Right lobe of liver (tissue), 6 donors: ENCODE results near the gene CLK2. TPM values are rescaled to one million over a fixed set of nuclear protein-coding genes. Genes with fewer than 3 reads are reported as not detected.
A peak's percentile ranks its signal among the peaks of the same experiment; 100 is the strongest.
"Not testable (repeated sequence)": the region's sequence is repeated elsewhere in the genome, so short reads cannot be mapped to it uniquely, and the experiment has no call there.

Experiments
- ATAC-seq, 4 donors: fragments of 200-7000 bp; cut with Tn5 transposase; one replicate each; pipeline ENCODE4 v1.9.1; 2020; ENCODE audit warnings: mild to moderate bottlenecking in 4 of 4, moderate library complexity in 4 of 4
- DNase-seq, 3 donors: peaks; one replicate each; pipeline ENCODE4 v3.0.0-alpha.2; 2020
- H3K27ac ChIP-seq, 3 donors: fragments of 200-600 bp; one replicate each; pipeline ENCODE4 v1.8.0; 2022
- H3K27me3 ChIP-seq, 2 donors: fragments of 200-600 bp; one replicate each; pipeline ENCODE4 v1.8.0; 2022
- H3K36me3 ChIP-seq, 4 donors: fragments of 200-600 bp; sonication (generic) in 1 of 4; one replicate each; pipeline versions ENCODE4 v1.5.1 to v1.8.0; 2017 to 2022; ENCODE audit warnings: control low read depth in 1 of 4
- H3K4me1 ChIP-seq, 4 donors: fragments of 200-600 bp; sonication (generic) in 1 of 4; one replicate each; pipeline versions ENCODE4 v1.5.1 to v1.8.0; 2017 to 2022; ENCODE audit warnings: control low read depth in 1 of 4
- H3K4me3 ChIP-seq, 3 donors: fragments of 200-600 bp; one replicate each; pipeline ENCODE4 v1.8.0; 2022
- H3K9me3 ChIP-seq, 4 donors: fragments of 200-600 bp; sonication (generic) in 1 of 4; one replicate each; pipeline versions ENCODE4 v1.5.1 to v1.8.0; 2017 to 2022; ENCODE audit warnings: control low read depth in 1 of 4
- CTCF ChIP-seq, 4 donors: fragments of 200-600 bp in 3 of 4; fragments of 450-650 bp in 1 of 4; IDR thresholded peaks; one replicate each; pipeline versions ENCODE4 v1.5.1 to v1.8.0; 2016 to 2022; ENCODE audit warnings: antibody characterized with exemption in 4 of 4, mild to moderate bottlenecking in 2 of 4
- POLR2A ChIP-seq: fragments of 450-650 bp; IDR thresholded peaks from one replicate; pipeline ENCODE4 v1.6.1; 2017; ENCODE audit warnings: antibody characterized with exemption, mild to moderate bottlenecking
- WGBS: methylation state at CpG from one replicate; pipeline ENCODE4 v1.1.6; 2018; ENCODE audit warnings: low coverage, low lambda C conversion rate; ENCODE audit not compliant: insufficient coverage; ENCODE audit errors: missing lambda C conversion rate; 5-methylcytosine and 5-hydroxymethylcytosine counted together
- intact Hi-C, 2 donors: fragments of 100-400 bp; cut with DNase I; formaldehyde crosslinking; loops; one replicate each; pipeline versions ENCODE4 v1.11.2 to v1.14.1; 2022
- total RNA-seq, 6 experiments: library from RNA; depleted of rRNA in 2 of 6; stranded (reverse); fragments of >200 nt in 2 of 6; fragmentation: NEBNext Ultra II Directional in 3 of 6; extraction: Animal tissue kit (Norgen Biotek cat#: 25700) in 3 of 6; gene quantifications; one replicate each; pipeline versions ENCODE4 v1.1.0 to v1.2.4, GENCODE V29; 2016 to 2023
- donor health status: DM: no; HTN: yes; CAD: no.
- donor health status: DM: no; HTN: no; CAD: no.
- donor health status: DM: no; HTN: no; CAD: no.
- donor health status: DM: no; HTN: yes; CAD: no.
- donor health status: DM: no; HTN: yes; CAD: no.

The CLK2 gene
- total RNA-seq, 6 experiments from 2014 or later = 10.4 to 29.2 (median 20.2) TPM

- Histone ChIP-seq H3K36me3 (no peaks in the 10 kb centered on the region), H3K27ac (peak overlapping the region in 2 of 3 donors; percentile 23 to 61), H3K27me3 (no peaks in the 10 kb centered on the region), H3K4me3 (peak overlapping the region; percentile 27 to 69 (median 62)), H3K4me1 (peaks cover 0 to 8% (median 0%) of the 10 kb centered on the region in 4 donors), H3K9me3 (no peaks in the 10 kb centered on the region)
- DNase-seq = no peak
- intact Hi-C loops = no loop called here
- no peak for TF ChIP-seq CTCF (IDR thresholded peaks at IDR 0.05)
- no peak for TF ChIP-seq POLR2A
- 48% methylated on average over 9 of the region's 9 CpGs for WGBS
- no peak for ATAC-seq
These were observed 45.2 kb downstream of the CLK2 start for GRCh38 chr1:155228096-155228427.

GRCh38 chr1:155227261-155228095, 45.8 kb downstream of the CLK2 start:
- DNase-seq (peak; percentile 97 to 98 (median 97)), ATAC-seq (peak; percentile 96 to 99 (median 99))
- TF ChIP-seq POLR2A (peak; percentile 74), CTCF (IDR thresholded peaks at IDR 0.05) (no peak)
- intact Hi-C loops = no loop called here
- WGBS = 0% methylated on average over 23 of the region's 42 CpGs
- H3K9me3 ChIP-seq = no peaks in the 10 kb centered on the region
- H3K27me3 ChIP-seq = no peaks in the 10 kb centered on the region
- peak overlapping the region; percentile 49 to 61 (median 59) for H3K27ac ChIP-seq
- H3K4me1 ChIP-seq = peaks cover 0 to 8% (median 0%) of the 10 kb centered on the region in 4 donors
- H3K4me3 ChIP-seq = peak overlapping the region; percentile 52 to 69 (median 62)
- no peaks in the 10 kb centered on the region for H3K36me3 ChIP-seq

- no peaks in the 10 kb centered on the region for H3K9me3 ChIP-seq
- peak in 2 of 3 donors; percentile 60 to 73 for DNase-seq
- WGBS = 0% methylated on average over 19 of the region's 19 CpGs
- peaks cover 0 to 8% (median 0%) of the 10 kb centered on the region in 4 donors for H3K4me1 ChIP-seq
- no peaks in the 10 kb centered on the region for H3K36me3 ChIP-seq
- ATAC-seq = peak; percentile 47 to 67 (median 58)
- H3K27ac ChIP-seq = peak overlapping the region; percentile 49 to 59 (median 49)
- TF ChIP-seq CTCF (IDR thresholded peaks at IDR 0.05) (no peak), POLR2A (no peak)
- intact Hi-C loops = no loop called here
- peak overlapping the region; percentile 52 to 69 (median 62) for H3K4me3 ChIP-seq
- no peaks in the 10 kb centered on the region for H3K27me3 ChIP-seq
These were observed 46.4 kb downstream of the CLK2 start for GRCh38 chr1:155226910-155227260.

- Histone ChIP-seq H3K9me3 (no peaks in the 10 kb centered on the region), H3K36me3 (no peaks in the 10 kb centered on the region), H3K4me1 (peaks cover 0 to 8% (median 0%) of the 10 kb centered on the region in 4 donors), H3K27ac (peak overlapping the region; percentile 49 to 59 (median 49)), H3K4me3 (peak overlapping the region; percentile 52 to 69 (median 62)), H3K27me3 (no peaks in the 10 kb centered on the region)
- peak; percentile 33 to 51 (median 44) for ATAC-seq
- TF ChIP-seq POLR2A (no peak), CTCF (IDR thresholded peaks at IDR 0.05) (peak; percentile 29 to 49 (median 42))
- intact Hi-C loops = no loop called here
- WGBS = 4% methylated on average over 7 of the region's 7 CpGs
- peak in 2 of 3 donors; percentile 67 to 68 for DNase-seq
These were observed 47.0 kb downstream of the CLK2 start for GRCh38 chr1:155226188-155226909.

- H3K4me3 ChIP-seq, intact Hi-C loops, H3K27me3 ChIP-seq, ATAC-seq, H3K4me1 ChIP-seq, H3K9me3 ChIP-seq, DNase-seq, H3K27ac ChIP-seq, H3K36me3 ChIP-seq: not testable (repeated sequence)
- WGBS = 96% methylated on average over 8 of the region's 8 CpGs
These were observed 47.9 kb downstream of the CLK2 start for GRCh38 chr1:155225404-155225759.
